Embryonic facial prominence (tissue), 1 donor: ENCODE results near the gene LARP4.

ENCODE experiments used
- DNase-seq: peaks from one replicate; pipeline ENCODE4 v3.0.0-alpha.2; 2016; ENCODE audit errors: extremely low spot score

Gene LARP4

GRCh38 chr12:50525422-50525821 is 124.7 kb downstream of the LARP4 start:
- DNase-seq, result no peak

DNA sequence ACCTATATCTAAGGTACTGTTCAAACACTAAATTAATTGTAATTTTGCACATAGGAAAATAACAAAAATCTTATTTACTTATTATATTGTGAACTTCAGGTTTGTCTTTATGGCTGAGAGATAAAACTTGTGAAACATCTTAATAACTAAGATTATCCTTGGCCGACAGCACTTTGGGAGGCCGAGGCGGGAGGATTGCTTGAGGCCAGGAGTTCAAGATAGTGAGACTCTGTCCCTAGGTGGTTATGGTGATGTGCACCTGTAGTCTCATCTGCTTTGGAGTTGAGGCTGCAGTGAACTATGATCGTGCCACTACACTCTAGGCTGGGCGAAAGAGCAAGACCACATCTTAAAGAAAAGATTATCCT is 126.7 kb downstream of the LARP4 start:
- DNase-seq, result no peak

- DNase-seq, result no peak
Observed at GRCh38 chr12:50528800-50529199, 128.1 kb downstream of the LARP4 start.

DNA sequence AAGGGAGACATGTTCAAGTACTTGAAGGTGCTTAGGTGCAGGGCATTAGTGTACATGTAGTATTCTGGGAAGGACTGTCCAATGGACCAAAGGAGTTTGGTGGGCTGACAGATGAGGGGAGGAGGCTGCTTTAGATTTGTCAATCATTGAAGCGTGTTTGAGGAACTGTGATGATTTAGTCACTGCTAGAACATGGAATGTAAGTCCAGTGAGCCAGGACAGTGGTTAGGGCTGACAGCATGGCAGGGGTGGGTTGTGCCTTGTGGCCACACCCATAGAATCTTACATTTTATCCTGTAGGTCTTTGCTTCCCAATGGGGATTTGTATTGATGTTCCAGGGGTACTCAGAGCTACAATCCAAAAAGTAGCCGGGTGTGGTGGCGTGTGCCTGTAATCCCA is 128.7 kb downstream of the LARP4 start:
- DNase-seq, result no peak
